Smooth muscle cell (in vitro differentiated cells): Measurements from ENCODE around the gene NLGN2. TPM values are rescaled to one million over a fixed set of nuclear protein-coding genes. Genes with fewer than 3 reads are reported as not detected.

Source experiments
- DNase-seq: peaks from one replicate; lab custom pipeline; 2025; ENCODE audit not compliant: unreplicated experiment; lab: John Stamatoyannopoulos, UW
- H2AFZ ChIP-seq: fragments of 200-600 bp; sonication (generic); 2 replicates; pipeline ENCODE4 v1.6.0; 2016; ENCODE audit warnings: antibody characterized with exemption, low read depth, mild to moderate bottlenecking
- H3F3A ChIP-seq: fragments of 200-600 bp; sonication (generic); 2 replicates; pipeline ENCODE4 v1.6.0; 2017; ENCODE audit warnings: antibody characterized with exemption, low read depth
- H3K27ac ChIP-seq: fragments of 200-600 bp; sonication (generic); 2 replicates; pipeline ENCODE4 v1.5.1; 2016; ENCODE audit warnings: low read depth, mild to moderate bottlenecking
- H3K27me3 ChIP-seq: fragments of 200-600 bp; sonication (generic); 2 replicates; pipeline ENCODE4 v1.6.1; 2016; ENCODE audit warnings: low read depth, mild to moderate bottlenecking
- H3K36me3 ChIP-seq: fragments of 200-600 bp; sonication (generic); 2 replicates; pipeline ENCODE4 v1.5.1; 2016; ENCODE audit warnings: low read depth
- H3K4me1 ChIP-seq: fragments of 200-600 bp; sonication (generic); 2 replicates; pipeline ENCODE4 v1.5.1; 2016; ENCODE audit warnings: low read depth
- H3K4me2 ChIP-seq: fragments of 200-600 bp; sonication (generic); 2 replicates; pipeline ENCODE4 v1.6.0; 2016; ENCODE audit warnings: mild to moderate bottlenecking
- H3K4me3 ChIP-seq: fragments of 200-600 bp; sonication (generic); 2 replicates; pipeline ENCODE4 v1.5.1; 2016; ENCODE audit warnings: mild to moderate bottlenecking
- H3K79me2 ChIP-seq: fragments of 200-600 bp; sonication (generic); 2 replicates; pipeline ENCODE4 v1.6.0; 2016; ENCODE audit warnings: low read depth, mild to moderate bottlenecking
- H3K9ac ChIP-seq: fragments of 200-600 bp; sonication (generic); 2 replicates; pipeline ENCODE4 v1.6.0; 2016; ENCODE audit warnings: low read depth
- H3K9me3 ChIP-seq: fragments of 200-600 bp; sonication (generic); replicated peaks from 2 replicates; pipeline ENCODE4 v1.5.1; 2016; ENCODE audit warnings: low read depth
- H4K20me1 ChIP-seq: fragments of 200-600 bp; sonication (generic); 2 replicates; pipeline ENCODE4 v1.6.0; 2016; ENCODE audit warnings: low read depth
- CTCF ChIP-seq: fragments of 200-600 bp; sonication (generic); IDR thresholded peaks from 2 replicates; pipeline ENCODE4 v1.5.1; 2017; ENCODE audit warnings: borderline replicate concordance, mild to moderate bottlenecking, antibody characterized with exemption; ENCODE audit not compliant: insufficient read depth, poor library complexity, severe bottlenecking
- WGBS: methylation state at CpG from one replicate; pipeline ENCODE4 v1.1.7; 2016; ENCODE audit warnings: low lambda C conversion rate; 5-methylcytosine and 5-hydroxymethylcytosine counted together
- polyA plus RNA-seq: library from polyadenylated mRNA; unstranded; fragments of >200 nt; fragmentation: Nextera tagmentation; extraction: Ambion mirVana; gene quantifications from 2 replicates; pipeline ENCODE4 v1.2.1, GENCODE V29; 2016
- total RNA-seq: library from RNA; depleted of rRNA; stranded (reverse); fragments of >200 nt; gene quantifications from 2 replicates; pipeline ENCODE4 v1.2.3, GENCODE V29; 2014

The NLGN2 gene
- total and polyA plus RNA-seq, 2 experiments from 2014 or later, result 10.8 to 20.9 TPM

- H3K27me3 ChIP-seq, result no peaks in the 10 kb centered on the region
- no peaks in the 10 kb centered on the region for H3K9me3 ChIP-seq
- H3K4me3 ChIP-seq, result no peak overlapping the region
- H3K27ac ChIP-seq, result no peak overlapping the region
- no peaks in the 10 kb centered on the region for H3K36me3 ChIP-seq
- no peak overlapping the region for H3K9ac ChIP-seq
- H3K79me2 ChIP-seq, result no peaks in the 10 kb centered on the region
- DNase-seq, result no peak
- H3K4me2 ChIP-seq, result no peak overlapping the region
- no peak for TF ChIP-seq CTCF
- no peak overlapping the region for H2AFZ ChIP-seq
- no peaks in the 10 kb centered on the region for H3F3A ChIP-seq
- WGBS, result 95% methylated on average over 4 of the region's 4 CpGs
- no peaks in the 10 kb centered on the region for H4K20me1 ChIP-seq
- H3K4me1 ChIP-seq, result no peaks in the 10 kb centered on the region
These were observed 36.8 kb upstream of the NLGN2 start for GRCh38 chr17:7370853-7371252.

GRCh38 chr17:7374353-7374752 lies 33.3 kb upstream of the NLGN2 start:
- no peaks in the 10 kb centered on the region for H3K4me1 ChIP-seq
- H3K9me3 ChIP-seq, result no peaks in the 10 kb centered on the region
- 98% methylated on average over 2 of the region's 2 CpGs for WGBS
- H4K20me1 ChIP-seq, result no peaks in the 10 kb centered on the region
- H3F3A ChIP-seq, result no peaks in the 10 kb centered on the region
- H3K36me3 ChIP-seq, result no peaks in the 10 kb centered on the region
- H2AFZ ChIP-seq, result no peak overlapping the region
- no peak overlapping the region for H3K4me3 ChIP-seq
- TF ChIP-seq CTCF, result no peak
- no peaks in the 10 kb centered on the region for H3K27me3 ChIP-seq
- no peak overlapping the region for H3K27ac ChIP-seq
- H3K79me2 ChIP-seq, result no peaks in the 10 kb centered on the region
- no peak overlapping the region for H3K9ac ChIP-seq
- no peak for DNase-seq
- no peak overlapping the region for H3K4me2 ChIP-seq

- Histone ChIP-seq H3K36me3 (no peaks in the 10 kb centered on the region), H3K4me3 (no peak overlapping the region), H3K4me1 (peaks cover 16% of the 10 kb centered on the region), H3K79me2 (no peaks in the 10 kb centered on the region), H4K20me1 (no peaks in the 10 kb centered on the region), H3K27me3 (peaks cover 22% of the 10 kb centered on the region), H3K9me3 (no peaks in the 10 kb centered on the region), H3K4me2 (no peak overlapping the region), H3F3A (no peaks in the 10 kb centered on the region), H3K27ac (no peak overlapping the region), H2AFZ (no peak overlapping the region), H3K9ac (no peak overlapping the region)
- 98% methylated on average over 3 of the region's 3 CpGs for WGBS
- no peak for DNase-seq
- TF ChIP-seq CTCF, result no peak
These were observed 28.5 kb upstream of the NLGN2 start for GRCh38 chr17:7379134-7379533.

GRCh38 chr17:7380321-7380720 lies 27.3 kb upstream of the NLGN2 start:
- DNase-seq, result no peak
- Histone ChIP-seq H3F3A (no peaks in the 10 kb centered on the region), H2AFZ (peak overlapping the region; percentile 51), H3K79me2 (no peaks in the 10 kb centered on the region), H3K27me3 (peaks cover 22% of the 10 kb centered on the region), H3K9ac (peak overlapping the region; percentile 62), H3K9me3 (no peaks in the 10 kb centered on the region), H3K4me1 (peaks cover 19% of the 10 kb centered on the region), H4K20me1 (no peaks in the 10 kb centered on the region), H3K27ac (no peak overlapping the region), H3K4me2 (peak overlapping the region; percentile 95), H3K4me3 (peak overlapping the region; percentile 65), H3K36me3 (no peaks in the 10 kb centered on the region)
- WGBS, result 50% methylated on average over 7 of the region's 7 CpGs
- TF ChIP-seq CTCF, result no peak
